Esophagus mucosa (tissue), 1 donor: ENCODE measurements around the gene CNPPD1. TPM values are rescaled to one million over a fixed set of nuclear protein-coding genes. Genes with fewer than 3 reads are reported as not detected.
A peak's percentile ranks its signal among the peaks of the same experiment; 100 is the strongest.

Source experiments
- ATAC-seq: fragments of 200-7000 bp; cut with Tn5 transposase; one replicate; pipeline ENCODE4 v1.9.1; 2020
- total RNA-seq: library from RNA; stranded (reverse); gene quantifications from one replicate; pipeline ENCODE4 v1.2.4, GENCODE V29; 2023
- donor health status: DM: yes; HTN: yes; CAD: no.

The CNPPD1 gene
- total RNA-seq: 49.3 TPM

DNA sequence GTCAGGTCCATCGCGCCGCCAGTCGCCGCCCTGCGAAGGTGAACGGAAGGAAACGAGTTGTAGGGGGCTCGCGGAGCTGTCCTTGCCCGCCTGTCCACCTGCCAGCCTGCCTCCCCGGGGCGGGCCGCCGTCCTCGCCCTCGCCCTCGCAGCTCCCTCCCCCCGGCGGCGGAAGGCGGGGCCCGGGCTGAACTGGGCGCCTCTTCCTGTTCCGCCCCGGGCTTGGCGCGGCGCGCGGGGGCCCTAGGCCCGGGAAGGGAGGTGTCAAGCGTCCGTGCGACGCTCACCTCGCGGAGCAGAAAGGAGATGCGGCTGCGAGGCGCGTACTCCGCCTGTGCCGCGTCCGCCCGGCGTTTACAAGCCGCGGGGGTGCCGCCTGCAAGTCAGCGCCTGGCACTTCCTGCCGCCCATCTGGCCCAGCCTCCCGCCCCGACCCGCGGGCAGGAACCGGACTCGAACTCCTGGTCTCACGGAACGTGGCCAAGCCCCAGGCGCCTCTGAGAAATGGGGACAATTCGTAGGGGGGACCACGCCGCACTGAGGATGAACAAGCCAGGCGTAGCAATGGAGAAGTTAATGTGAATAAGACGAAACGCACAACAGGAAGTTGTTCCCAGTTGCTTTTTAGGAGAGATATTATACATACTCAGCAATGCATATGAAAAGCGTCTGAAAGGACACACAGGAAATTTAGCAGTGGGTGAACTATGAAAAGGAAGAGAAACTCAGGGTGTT lies at the start of gene CNPPD1:
CNPPD1 (minus strand) TSS at position 108 of the 734 bp plus-strand sequence; CDS start at position 11, 97 bp downstream.
- ATAC-seq: peak; percentile 87

DNA sequence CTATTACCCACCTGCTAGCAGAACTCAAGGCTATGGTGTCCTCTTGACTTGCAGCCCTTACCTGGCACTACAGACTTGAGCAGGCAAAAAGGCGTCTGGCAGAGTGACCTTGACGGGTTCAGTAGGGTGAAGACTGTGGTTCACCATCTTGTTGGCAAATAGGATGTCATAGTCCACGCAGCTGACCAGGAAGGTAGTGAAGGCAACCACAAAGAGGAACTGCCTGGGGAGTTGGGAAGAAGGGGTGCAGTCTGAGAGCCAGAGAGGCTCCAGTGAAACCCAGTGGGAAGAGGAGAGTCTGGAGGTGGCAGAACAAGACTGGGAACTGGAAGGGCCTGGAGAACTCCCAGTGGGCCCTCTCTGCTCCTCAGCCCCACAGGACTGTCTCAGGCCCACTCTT lies 48.6 kb upstream of the CNPPD1 start:
- no peak for ATAC-seq

DNA sequence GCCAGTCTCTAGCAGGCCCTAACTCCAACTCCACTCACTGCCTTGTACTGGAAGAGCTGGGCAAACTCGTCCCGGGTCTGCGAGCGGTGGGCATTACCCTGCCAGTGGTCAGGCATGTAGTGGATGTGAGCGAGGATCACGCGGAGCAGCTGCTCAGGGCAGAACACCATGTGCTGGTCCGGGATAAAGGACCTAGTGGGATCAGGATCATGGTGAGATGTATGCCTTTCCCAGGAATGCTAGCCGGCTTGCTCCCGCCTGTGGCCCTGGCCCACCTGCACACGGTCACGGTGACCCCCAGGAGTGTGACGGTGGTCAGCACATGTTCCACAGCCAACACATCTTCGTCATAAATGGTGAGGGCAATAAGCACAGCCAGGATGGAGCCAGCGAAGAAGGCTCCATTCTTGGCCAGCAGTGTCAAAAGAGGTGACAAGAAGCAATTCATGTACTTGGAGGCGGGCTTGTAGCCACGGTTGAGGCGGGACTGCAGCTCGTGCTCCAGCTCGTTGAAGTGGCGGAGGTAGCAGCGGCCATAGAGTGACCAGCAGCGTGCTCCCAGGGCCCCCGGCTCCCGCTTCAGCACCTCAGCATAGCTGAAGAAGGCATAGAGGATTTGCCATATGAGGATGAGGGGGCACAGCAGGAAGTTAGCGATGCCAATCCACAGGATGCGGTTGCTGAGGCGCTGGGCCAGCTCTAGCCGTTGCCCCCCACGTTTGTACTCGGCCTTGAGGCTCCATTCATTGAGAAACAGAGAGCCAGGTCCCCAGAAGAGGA lies 47.3 kb upstream of the CNPPD1 start:
- ATAC-seq: no peak

DNA sequence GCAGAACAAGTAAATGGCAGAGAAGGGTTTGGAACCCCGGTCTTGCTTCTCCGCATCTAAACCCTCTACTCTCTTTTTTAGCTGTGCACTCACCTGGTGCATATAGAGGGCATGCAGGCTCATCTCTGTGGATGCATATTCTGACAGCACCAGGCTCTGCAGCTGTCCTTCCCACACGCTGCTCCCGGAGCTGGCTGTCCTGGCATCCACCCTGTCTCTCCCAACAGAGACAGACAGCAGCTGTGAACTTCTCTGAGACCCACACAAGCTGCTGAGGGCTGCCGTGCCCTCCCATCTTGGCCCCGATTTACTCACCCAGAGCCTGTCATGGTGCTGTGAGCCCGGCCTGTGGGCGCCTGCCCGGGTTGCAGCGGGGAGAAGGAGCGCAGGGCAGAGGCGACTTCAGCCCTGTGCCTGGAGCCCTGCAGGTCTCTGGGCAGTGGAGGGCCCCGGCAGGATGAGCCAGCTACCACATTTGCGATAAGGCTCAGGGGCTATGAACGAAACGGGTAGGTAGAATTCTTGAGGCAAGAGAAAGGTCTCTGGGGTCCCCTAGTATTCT lies 45.3 kb upstream of the CNPPD1 start:
- ATAC-seq: no peak

DNA sequence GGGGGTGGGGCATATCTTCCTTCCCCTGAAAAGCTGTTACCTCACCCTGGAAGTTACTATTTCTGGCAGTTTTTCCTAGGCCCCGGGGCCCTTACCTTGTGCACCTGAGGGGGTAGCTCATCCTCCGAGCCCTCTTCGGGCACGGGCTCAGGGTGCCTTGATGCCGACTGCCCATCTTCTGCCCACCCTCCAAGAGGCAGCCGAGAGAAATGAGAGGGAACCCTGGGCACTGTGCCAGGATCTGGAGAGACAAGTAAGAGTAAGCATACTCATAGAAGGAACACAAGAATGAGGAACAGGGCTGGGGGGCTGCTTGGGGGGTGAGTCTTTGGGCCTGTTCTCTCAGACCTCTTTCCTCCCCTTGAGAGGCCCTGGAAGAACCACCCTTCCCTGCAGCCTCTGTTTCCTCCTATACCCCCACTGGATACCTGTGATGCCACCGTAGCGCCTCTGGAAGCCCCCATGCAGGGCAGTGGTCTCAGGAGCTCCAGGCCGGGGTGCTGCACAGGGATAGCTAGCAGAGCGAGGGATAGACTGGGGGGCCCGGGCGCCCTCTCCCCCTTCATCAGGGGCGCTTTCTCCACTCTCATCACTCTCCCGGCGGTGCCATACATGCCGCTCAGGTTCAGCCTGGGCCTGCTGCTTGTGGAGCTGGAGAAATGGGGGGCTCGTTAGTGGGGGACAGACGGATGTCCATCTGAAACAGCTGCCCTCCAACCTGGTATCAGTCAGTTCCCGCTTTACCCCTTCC lies 44.1 kb upstream of the CNPPD1 start:
- no peak for ATAC-seq

DNA sequence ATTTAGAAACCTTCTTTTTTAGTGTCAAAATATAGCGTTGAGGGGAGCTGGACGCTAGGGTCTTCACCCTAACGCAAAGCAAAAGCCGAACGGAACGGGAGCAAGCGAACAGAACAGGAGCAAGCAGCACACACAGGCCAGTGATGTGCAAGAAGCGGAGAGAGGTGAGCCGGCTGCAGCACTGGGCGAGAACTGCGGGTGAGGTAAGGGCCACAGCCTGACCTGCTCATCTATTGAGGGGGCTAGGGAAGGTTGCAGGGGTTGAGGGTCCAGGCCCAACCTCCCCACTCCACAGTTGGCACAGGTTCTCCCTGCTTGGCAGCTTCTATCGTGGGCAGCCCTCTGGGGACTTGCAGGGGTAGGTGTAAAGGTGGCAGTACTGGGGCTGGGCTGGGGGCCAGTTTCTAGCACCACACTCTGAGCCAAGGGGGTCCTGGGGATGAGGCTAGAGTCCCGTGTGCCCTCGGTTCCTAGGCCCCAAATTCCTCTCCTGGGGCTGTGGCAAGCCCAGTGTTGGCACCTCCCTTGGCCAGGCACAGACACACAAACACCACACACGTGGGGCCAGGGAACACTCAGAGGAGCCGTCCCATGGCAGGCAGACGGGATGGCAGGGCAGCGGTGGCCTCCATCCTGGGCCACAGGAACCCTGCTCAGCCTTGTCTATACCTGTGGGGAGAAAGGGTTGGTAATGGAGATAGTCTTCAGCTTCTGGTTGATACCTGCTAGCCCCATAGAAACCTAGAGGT lies 43.2 kb upstream of the CNPPD1 start:
- no peak for ATAC-seq

DNA sequence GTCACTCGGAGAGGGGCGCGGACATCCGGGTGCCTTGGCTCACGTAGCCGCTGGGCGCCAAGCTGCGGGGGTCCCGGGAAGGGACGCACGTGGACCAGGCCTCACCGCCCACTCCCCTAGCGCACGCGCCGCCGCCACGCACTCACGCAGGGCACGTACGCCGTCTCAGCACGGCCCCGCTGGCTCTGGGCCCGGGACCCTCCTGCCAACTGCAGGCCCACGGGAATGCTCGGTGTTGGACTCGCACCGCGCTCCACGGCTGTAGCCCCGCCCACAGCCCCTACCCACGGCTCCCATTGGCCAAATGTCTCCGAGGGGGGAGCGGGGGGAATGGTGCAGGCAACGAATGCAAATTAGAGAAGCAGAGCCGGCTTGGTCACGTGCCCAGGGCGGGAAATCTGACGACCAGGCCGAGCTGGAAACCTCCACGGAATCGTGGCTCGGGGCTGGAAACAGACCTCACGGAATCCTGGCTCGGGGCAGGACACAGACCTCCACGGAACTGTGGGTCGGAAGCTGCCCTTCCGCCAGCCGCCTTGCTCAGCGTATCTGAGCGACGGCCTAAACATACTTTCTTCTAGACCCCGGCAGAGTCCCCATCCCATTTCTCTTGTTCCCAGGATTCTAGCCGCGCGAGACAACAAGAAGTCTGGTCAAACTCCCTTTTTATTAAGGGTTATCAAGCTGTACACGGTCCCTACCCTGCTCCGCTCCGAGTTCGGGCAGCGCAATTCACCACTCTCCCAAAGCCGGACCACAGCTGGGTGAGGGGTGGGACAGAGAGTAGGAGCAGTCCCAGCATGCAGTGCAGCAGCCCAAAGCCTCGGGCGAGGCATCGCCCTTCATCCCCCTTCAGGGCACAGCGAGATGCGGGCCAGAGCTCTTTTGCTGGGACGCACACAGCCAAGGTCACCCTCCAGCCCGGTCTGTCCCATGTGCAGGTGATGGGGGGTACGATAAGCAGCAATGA lies 42.3 kb upstream of the CNPPD1 start, which contains the start of gene ABCB6:
ABCB6 (minus strand) TSS at position 227 of the 970 bp plus-strand sequence. CDS start 285 bp downstream, outside the sequence.
- ATAC-seq: peak; percentile 83

DNA sequence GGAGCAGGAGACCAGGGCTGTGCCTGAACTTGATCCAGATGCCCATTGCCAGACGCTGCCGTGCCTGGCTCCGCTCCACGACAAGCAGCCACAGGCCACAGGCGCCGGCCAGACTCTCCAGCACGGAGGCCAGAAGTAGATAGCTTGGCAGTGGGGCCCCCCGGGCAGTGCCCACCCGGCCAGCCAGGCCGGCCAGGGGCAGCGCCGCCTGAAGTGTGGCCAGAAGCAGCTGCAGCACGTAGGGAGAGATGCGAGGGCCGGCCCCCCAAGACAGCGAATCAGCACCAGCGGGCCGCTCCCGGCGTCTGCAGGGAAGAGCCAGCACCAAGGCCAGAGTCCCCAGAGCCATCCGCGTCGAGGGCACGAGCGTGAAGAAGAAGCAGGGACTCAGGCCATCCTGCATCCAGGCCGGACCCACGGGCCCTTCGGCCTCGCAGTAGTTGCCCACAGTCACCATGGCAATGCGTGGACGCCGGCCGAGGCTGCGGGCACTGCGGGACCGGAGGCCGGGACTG lies 41.5 kb upstream of the CNPPD1 start:
- peak; percentile 61 for ATAC-seq

DNA sequence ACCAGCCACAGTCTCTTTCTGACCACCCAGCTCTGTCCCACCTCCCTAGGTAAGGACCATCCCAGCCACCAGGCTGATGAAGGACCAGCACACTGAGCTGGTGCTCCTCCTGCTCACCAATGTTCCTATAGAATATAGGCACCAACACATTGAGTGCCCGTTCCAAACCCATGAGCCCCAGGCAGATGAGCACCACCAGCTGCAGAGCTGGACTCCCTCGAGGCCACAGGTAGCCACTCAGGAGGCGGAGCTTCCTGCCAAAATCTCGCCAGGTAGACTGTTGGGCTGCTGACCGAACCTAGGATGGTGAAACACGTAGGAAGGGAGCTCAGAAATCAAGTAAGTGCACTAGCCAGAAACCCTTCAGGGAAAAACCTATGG lies 39.8 kb upstream of the CNPPD1 start:
- no peak for ATAC-seq

DNA sequence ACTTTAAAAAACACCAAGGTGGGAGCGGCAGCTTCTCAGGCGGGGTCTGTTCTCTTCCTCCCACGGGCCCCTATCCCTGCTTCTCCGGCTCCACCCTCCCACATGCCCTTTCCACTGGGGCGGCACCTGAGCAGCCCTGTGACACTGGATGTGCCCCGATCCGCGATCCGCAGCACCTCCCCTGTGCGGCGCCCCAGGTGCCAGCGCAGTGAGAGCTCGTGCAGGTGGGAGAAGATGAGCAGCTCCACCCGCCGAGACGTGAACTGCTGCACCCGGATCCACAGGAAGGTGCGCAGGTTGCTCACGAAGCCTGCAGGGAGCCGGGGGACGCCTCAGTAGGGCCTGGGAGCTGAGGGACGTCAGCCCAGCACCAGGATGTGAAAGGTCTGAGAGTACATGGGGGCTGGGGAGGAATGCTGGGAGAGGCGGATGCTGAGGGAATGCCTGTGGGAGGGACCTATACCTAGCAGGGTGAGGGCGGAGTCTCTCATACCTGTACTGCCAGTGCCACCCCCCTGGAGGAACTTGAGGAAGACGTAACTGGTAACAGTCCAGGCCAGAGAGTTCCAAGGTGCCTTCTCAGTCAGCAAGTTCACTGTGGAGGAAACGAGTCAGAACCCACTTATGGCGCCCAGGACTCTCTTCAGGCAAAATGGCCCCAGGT lies 39.3 kb upstream of the CNPPD1 start:
- ATAC-seq: no peak

DNA sequence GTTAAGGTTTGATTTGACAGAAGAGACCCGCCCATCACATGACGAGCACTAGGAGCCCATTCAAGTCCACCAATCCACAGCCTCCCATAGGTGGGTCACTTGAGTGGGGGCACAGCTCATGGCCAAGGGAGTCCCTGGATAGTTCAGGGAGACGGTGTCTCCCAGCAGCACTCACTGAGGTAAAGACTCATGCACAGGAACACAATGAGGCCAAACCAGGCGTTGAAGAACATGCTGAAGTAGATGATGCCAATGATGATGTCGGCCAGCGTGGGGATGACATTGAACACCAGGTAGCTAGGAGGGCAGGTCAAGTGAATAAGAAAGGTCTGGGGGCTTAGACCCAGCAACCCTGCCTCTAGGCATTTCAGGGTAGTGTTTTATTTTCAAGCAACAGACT lies 38.1 kb upstream of the CNPPD1 start:
- ATAC-seq: no peak

DNA sequence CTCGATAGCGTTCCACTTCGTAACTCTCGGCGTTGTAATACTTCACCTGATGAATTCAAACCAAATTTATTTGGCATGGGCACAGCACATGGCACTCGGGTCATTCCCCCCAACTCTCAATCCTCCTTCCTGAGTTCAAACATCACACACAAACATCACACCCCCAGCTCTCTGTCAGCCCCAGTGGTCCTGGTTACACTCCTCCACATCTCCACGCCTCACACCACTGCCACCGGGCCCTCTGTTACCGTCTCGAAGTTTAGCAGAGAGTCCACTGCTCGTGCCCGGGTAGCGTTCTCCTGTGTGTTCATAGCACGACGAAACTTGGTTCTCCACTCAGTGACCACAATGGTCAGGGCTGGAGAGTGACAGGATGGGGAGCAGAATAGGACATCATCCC lies 37.4 kb upstream of the CNPPD1 start:
- no peak for ATAC-seq

DNA sequence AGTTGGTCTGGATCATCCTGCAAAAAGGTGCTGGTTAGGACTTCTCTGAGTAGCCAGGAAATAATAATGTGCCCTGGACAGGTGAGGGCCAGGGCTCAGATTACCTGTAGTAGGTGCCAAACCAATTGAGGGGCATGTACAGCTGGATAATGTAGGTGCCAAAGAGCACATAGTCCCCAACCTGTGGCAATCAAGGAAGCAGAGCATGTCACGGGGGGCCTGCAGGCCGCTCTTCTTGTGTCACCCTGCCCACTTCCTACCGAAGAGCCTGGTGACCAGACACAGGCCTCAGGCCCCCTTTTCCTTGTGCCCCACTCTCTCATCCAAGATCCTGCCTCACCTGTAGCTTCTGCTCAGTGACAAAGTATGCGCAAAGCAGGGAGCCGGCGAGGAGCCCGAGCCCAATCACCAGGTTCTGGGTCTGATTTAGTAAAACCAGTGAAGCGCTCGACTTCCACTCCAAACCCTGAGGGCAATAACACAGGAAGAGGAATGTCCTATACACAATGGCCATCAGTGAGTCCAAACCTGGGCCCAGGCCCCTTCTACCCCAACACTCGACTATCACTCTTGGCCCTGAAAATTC lies 36.9 kb upstream of the CNPPD1 start:
- no peak for ATAC-seq

DNA sequence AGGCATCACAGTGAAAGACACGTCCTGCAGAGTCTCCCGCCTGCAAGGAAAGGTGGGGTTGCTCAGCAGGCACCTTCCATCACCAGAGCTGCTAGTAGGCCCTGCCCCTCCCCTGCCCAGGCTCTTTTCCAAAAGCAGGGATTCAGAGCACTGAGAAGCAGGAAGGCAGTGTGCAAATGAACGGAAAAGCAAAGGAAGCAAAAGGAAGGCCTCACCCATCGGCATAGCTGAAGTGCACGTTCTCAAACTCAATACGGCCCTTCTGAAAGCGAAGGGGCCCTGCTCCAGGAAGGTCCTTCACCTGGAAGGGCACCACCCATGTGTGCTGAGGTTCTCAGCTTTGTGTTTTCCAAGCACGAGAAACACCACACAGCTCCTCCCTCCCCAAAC lies 36.3 kb upstream of the CNPPD1 start:
- no peak for ATAC-seq

DNA sequence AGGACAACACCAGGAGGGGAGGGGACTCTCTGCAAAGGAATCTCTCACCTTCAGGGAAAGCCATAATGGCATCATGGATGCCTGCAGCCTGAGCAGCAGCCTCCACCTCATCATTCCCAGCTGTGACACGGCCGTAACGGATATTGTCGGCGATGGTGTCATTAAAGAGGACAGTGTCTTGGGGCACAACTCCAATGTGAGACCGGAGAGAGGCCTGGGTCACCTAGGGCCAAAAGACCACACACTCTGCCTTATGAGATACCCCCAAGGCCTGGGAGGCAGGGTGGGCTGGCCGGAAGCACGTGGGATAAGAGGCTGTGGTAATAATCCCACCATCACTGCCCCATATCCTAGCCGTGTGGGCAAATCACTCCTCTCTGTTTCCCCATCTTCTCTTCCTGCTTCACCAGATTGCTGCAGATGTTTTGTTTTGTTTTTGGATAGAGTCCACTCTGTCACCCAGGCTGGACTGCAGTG lies 34.2 kb upstream of the CNPPD1 start:
- ATAC-seq: no peak

DNA sequence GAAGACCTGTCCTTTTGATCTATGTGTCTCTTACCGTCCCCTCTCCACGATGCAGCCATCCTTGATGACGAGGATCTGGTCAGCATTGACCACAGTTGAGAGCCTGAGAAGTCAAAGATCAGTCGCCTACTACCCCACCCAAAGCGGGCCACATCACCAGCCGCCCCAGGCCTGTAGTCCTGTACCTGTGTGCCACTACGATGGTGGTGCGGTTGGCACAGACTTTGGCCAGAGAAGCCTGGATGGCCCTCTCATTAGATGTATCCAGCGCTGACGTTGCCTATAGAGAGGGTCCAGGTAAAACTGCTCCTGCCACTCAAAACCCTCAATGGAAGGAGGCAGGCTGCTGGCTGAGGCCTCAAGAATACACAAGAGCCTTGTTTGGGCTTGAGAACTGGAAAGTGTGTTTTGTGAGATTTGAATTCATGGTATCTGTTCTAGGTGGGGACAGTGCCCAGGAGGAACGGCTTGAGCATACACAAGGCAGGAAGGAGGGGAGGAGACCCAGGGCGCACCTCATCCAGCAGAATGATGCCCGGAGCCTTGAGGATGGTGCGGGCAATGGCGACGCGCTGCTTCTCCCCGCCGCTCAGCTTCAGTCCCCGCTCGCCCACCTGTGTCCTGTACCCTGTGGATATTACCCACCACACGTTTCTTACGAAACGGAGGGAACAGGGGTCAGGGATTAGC lies 33.6 kb upstream of the CNPPD1 start:
- no peak for ATAC-seq

DNA sequence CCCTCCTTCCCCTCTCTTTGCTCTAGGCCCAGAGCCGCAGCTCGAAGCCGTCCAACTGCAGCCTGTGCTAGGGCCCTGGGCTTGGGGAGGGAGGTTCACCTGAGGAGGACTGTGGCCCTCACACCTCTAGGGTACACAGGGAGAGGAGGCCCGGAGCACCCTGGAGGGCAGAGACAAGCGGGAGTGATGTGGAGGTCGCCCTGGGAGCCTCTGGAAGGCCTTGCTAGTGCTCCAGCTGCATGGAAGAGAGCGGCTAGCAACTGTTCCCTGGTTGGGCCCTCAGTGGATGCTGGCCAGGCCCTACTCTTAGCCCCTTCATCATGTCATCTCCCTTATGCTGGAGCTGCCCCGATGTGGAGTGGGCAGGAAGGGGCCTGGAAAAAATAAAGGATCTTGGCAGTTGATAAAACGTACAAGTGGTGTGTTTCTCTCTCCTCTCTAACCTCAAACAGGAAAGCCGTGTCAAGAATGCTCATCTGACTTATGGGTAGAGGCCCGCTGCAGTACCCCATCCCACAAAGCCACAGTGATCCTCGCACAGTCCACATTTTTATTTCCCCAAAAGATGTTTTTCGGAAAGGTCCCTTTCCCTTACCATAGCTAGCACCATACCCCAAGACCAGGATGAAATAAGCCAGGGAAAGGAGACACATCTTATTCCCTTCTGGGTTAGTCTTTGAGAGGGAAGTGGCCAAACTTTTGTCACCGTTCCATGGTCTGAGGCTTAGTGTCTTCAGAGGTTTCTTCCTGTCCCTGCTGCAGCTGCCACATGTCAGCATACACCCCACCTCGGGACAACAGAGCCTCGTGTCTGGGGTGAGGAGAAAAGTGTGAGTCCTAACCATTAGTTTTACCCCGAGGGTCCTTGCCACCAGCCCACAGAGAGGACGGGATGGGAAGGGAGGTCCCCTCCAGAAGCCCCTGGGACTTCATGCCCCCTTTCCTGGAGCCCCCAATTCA lies 32.8 kb upstream of the CNPPD1 start:
- no peak for ATAC-seq
